Measurements from ENCODE around the gene TPRG1L. TPM values are rescaled to one million over a fixed set of nuclear protein-coding genes. Genes with fewer than 3 reads are reported as not detected.

Gene TPRG1L
- total and polyA plus RNA-seq, 10 of the 15 experiments (the other 5 are each of a cell fraction or from before 2014, with no cell fraction given), result 1.5 to 16.5 (median 8.0) TPM

GRCh38 chr1:3649342-3650247, 24.8 kb downstream of the TPRG1L start, which contains the start of gene WRAP73 (continued):
- TF ChIP-seq POLR2AphosphoS2 (IDR thresholded peaks at IDR 0.05; ENCODE audit: low read depth, low read length) (no peak), CBX3 (IDR thresholded peaks at IDR 0.05; ENCODE audit: borderline replicate concordance, low read depth) (no peak), BHLHE40 (IDR thresholded peaks at IDR 0.05; ENCODE audit: borderline replicate concordance in 1 of 2, low read depth in 2 of 2, low read length in 1 of 2) (0 out of 4 replicates have a peak, but pooled peaks of 1 of the 2 experiments have one; percentile 5), ZNF207 (IDR thresholded peaks at IDR 0.05; ENCODE audit: borderline replicate concordance) (no peak), ATF3 (IDR thresholded peaks at IDR 0.05; ENCODE audit: borderline replicate concordance, extremely low read depth, low read depth, low read length) (no peak), CHD2 (IDR thresholded peaks at IDR 0.05; ENCODE audit: borderline replicate concordance, low read depth, low read length) (peak; percentile 81), IRF5 (IDR thresholded peaks at IDR 0.05; ENCODE audit: borderline replicate concordance) (no peak), CBX5 (IDR thresholded peaks at IDR 0.05; ENCODE audit: low read depth) (no peak), ZBTB4 (CRISPR knock-in tag; IDR thresholded peaks at IDR 0.05) (no peak), TAF1 (IDR thresholded peaks at IDR 0.05; ENCODE audit: borderline replicate concordance, low read depth, low read length) (no peak), CTCF (IDR thresholded peaks at IDR 0.05 in 2 of 3, conservative IDR thresholded peaks at IDR 0.05 in 1 of 3; ENCODE audit: control insufficient read depth in 2 of 3, extremely low read depth in 1 of 3, insufficient read depth in 1 of 3, low read depth in 3 of 3, low read length in 3 of 3) (peak; percentile 25 to 37 (median 32); a peak in 3 of 6 replicates), LARP7 (IDR thresholded peaks at IDR 0.05) (peak; percentile 70), IKZF1 (conservative IDR thresholded peaks at IDR 0.05) (peak; percentile 85), HSF1 (IDR thresholded peaks at IDR 0.05; ENCODE audit: low read depth, low read length) (no peak), SIX5 (IDR thresholded peaks at IDR 0.05; ENCODE audit: low read depth, low read length, severe bottlenecking) (peak; percentile 90), CREB1 (IDR thresholded peaks at IDR 0.05; ENCODE audit: low read depth) (peak; percentile 82), NFIC (IDR thresholded peaks at IDR 0.05; ENCODE audit: low read depth, low read length) (no peak), EED (IDR thresholded peaks at IDR 0.05; ENCODE audit: low read depth) (no peak), ZNF384 (IDR thresholded peaks at IDR 0.05; ENCODE audit: borderline replicate concordance, low read depth, low read length) (no peak)

All from GM12878 (cell line).